ENCODE results near the gene ELOVL6. TPM values are rescaled to one million over a fixed set of nuclear protein-coding genes. Genes with fewer than 3 reads are reported as not detected.

Gene ELOVL6
- total and polyA plus RNA-seq, 3 donors from 2014 or later, result 1.3 to 3.5 (median 1.5) TPM

DNA sequence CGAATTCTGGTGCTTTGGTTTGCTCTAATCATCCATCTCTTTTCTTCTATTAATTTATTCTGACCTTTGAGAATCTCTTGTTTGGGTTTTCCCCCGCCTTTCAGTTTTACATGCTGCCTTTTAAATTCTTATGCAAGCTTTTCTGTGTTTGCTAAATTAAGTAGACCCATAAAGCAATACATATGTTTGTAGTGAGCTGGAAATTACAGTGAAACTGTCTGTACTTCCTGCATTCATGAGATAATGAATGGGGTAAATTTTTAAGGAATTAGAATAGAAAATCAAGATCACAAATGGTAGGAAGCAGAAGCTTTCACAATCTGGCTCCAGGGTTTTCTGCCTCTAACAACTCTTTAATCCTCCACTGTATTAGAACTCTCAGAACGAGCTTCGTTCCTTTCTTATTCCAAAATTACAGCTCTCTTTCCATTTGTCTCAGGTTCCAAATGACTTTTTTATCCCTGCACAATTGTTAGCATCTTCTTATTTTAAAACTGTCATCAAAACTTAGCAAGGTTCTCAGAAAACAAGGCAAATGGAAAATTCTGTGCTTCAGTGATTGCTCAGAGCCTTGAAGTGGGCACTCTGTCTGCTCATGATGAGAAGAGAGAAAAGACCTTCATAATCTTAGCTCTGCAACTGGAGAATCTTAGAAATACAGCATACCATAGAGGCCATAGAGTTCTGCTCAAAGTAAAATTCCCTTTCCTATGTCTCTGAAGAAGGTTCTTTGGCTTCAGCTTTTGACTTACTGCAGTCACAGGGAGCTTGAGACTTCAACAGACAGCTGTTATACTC is 177.6 kb downstream of the ELOVL6 start:
- TF ChIP-seq, protein P1, sequence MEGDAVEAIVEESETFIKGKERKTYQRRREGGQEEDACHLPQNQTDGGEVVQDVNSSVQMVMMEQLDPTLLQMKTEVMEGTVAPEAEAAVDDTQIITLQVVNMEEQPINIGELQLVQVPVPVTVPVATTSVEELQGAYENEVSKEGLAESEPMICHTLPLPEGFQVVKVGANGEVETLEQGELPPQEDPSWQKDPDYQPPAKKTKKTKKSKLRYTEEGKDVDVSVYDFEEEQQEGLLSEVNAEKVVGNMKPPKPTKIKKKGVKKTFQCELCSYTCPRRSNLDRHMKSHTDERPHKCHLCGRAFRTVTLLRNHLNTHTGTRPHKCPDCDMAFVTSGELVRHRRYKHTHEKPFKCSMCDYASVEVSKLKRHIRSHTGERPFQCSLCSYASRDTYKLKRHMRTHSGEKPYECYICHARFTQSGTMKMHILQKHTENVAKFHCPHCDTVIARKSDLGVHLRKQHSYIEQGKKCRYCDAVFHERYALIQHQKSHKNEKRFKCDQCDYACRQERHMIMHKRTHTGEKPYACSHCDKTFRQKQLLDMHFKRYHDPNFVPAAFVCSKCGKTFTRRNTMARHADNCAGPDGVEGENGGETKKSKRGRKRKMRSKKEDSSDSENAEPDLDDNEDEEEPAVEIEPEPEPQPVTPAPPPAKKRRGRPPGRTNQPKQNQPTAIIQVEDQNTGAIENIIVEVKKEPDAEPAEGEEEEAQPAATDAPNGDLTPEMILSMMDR (IDR thresholded peaks at IDR 0.05), result no peak
- TF ChIP-seq POLR2A (IDR thresholded peaks at IDR 0.05), result no peak
- DNase-seq, result no peak
- intact Hi-C loops (cut with DNase I; ENCODE audit: low total_unique reads), result no loop called here

DNA sequence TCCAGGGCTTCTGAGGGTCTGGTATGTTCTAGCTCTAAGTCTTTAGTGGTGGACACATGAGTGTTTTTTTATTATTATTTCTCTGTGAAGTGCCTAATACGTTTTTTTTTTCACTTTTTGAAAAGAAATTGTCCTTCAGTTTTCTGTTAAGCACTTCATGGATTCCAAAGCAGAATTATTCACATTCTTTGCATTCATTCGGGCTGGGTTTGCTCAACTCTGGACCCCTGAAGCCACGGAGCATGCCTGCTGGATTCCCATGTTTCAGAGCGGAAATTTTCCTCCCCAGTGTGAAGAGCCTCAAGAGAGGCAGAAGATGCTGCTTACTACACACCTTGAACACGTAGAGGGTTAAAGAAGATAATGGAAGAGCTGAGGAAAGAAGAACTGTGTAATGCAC is 178.3 kb downstream of the ELOVL6 start:
- 34 to 57% methylated on average over 5 of the region's 5 CpGs for WGBS, 2 donors
- no peak for DNase-seq

More for the DNA sequence above, 177.6 kb downstream of the ELOVL6 start:
- no peaks in the 10 kb centered on the region for H3K4me1 ChIP-seq
- 81 to 82% methylated on average over 4 of the region's 4 CpGs for WGBS, 2 donors
- H3K4me3 ChIP-seq, result no peak overlapping the region
- no peaks in the 10 kb centered on the region for H3K9me3 ChIP-seq
- no peaks in the 10 kb centered on the region for H3K27me3 ChIP-seq
- H3K27ac ChIP-seq, result no peak overlapping the region
- no peaks in the 10 kb centered on the region for H3K36me3 ChIP-seq (ENCODE audit: low read depth, missing control alignments)

DNA sequence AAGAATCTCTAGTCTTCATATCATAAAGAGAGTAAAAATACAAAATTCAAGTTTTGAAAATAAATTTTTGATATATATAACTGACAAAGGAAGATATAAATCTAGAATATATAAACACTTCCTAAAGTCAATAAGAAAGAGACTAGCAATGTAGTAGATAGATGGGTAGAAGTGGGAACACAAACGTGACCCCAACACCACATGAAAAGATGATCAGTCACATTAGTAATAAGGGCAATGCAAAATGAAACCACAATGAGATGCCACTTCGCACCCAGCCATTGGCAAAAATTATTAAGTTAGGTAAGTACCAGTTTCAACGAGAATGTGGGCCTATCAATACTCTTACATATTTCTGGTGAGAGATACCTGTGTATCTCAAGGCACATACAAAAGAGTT is 179.3 kb downstream of the ELOVL6 start:
- Histone ChIP-seq H3K4me1 (no peaks in the 10 kb centered on the region), H3K27me3 (no peaks in the 10 kb centered on the region), H3K36me3 (ENCODE audit: low read depth, missing control alignments) (no peaks in the 10 kb centered on the region), H3K4me3 (no peak overlapping the region), H3K27ac (no peak overlapping the region), H3K9me3 (no peaks in the 10 kb centered on the region)
- intact Hi-C loops (cut with DNase I; ENCODE audit: low total_unique reads), result no loop called here
- TF ChIP-seq, protein P1 (IDR thresholded peaks at IDR 0.05), result no peak
- TF ChIP-seq POLR2A (IDR thresholded peaks at IDR 0.05), result no peak
- no peak for DNase-seq
- WGBS, 2 donors, result 90 to 91% methylated on average over 3 of the region's 3 CpGs

More for the DNA sequence above, 178.3 kb downstream of the ELOVL6 start:
- Histone ChIP-seq H3K27ac (no peak overlapping the region), H3K36me3 (ENCODE audit: low read depth, missing control alignments) (no peaks in the 10 kb centered on the region), H3K9me3 (no peaks in the 10 kb centered on the region), H3K27me3 (no peaks in the 10 kb centered on the region), H3K4me3 (no peak overlapping the region), H3K4me1 (no peaks in the 10 kb centered on the region)
- intact Hi-C loops (cut with DNase I; ENCODE audit: low total_unique reads), result no loop called here
- TF ChIP-seq, protein P1 (IDR thresholded peaks at IDR 0.05), result no peak
- TF ChIP-seq POLR2A (IDR thresholded peaks at IDR 0.05), result no peak

DNA sequence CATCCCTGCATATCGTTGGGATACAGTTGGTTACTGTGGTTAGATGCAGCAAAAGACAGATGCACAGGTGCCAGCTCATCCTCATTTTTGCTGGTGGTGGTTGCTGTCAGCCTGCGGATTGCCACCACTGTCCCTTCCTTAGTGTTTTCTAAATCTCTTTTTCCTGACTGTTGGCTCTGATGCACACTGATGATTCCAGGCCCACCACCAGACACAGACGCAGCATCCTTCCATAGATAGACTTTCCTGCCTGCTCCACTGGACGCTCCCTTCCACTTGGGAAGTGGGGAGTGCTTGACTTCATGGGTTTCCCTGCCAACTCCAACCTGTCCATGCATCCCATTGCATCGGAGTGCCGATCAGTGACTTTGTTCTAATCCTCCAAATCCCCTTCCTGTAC is 184.2 kb downstream of the ELOVL6 start:
- no peaks in the 10 kb centered on the region for H3K36me3 ChIP-seq (ENCODE audit: low read depth, missing control alignments)
- no peak for DNase-seq
- H3K4me1 ChIP-seq, result no peaks in the 10 kb centered on the region
- H3K27ac ChIP-seq, result no peak overlapping the region
- intact Hi-C loops (cut with DNase I; ENCODE audit: low total_unique reads), result no loop called here
- no peaks in the 10 kb centered on the region for H3K27me3 ChIP-seq
- TF ChIP-seq POLR2A (IDR thresholded peaks at IDR 0.05), result no peak
- TF ChIP-seq, protein P1 (IDR thresholded peaks at IDR 0.05), result no peak
- no peaks in the 10 kb centered on the region for H3K9me3 ChIP-seq
- WGBS, 2 donors, result 81 to 99% methylated on average over 6 of the region's 6 CpGs
- H3K4me3 ChIP-seq, result no peak overlapping the region

DNA sequence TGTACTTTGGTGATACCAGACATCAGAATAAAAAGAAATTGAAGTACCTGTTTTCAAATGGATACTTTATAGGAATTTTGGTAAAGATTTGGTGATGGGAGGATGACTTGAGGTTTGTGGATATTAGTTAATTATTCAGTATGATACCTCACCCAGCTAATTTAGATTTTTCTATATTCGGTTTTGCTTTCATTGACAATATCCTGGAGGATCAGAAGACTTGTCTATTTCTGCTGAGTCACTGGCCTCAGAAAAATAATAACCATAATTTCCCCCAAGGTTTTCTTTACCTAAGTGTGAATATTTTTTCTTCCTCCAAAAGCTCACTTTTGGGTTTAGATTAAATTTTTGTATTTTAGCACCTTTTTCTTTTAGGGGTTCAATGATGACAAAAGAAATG is 185.5 kb downstream of the ELOVL6 start:
- H3K4me3 ChIP-seq, result no peak overlapping the region
- no peaks in the 10 kb centered on the region for H3K27me3 ChIP-seq
- intact Hi-C loops (cut with DNase I; ENCODE audit: low total_unique reads), result no loop called here
- TF ChIP-seq POLR2A (IDR thresholded peaks at IDR 0.05), result no peak
- TF ChIP-seq, protein P1 (IDR thresholded peaks at IDR 0.05), result no peak
- DNase-seq, result no peak
- no peaks in the 10 kb centered on the region for H3K4me1 ChIP-seq
- H3K9me3 ChIP-seq, result no peaks in the 10 kb centered on the region
- H3K36me3 ChIP-seq (ENCODE audit: low read depth, missing control alignments), result no peaks in the 10 kb centered on the region
- no peak overlapping the region for H3K27ac ChIP-seq
- 71 to 85% methylated on average over 1 of the region's 1 CpG for WGBS, 2 donors

All from testis (tissue), 3 donors.